ENCODE measurements around the gene ST7L.

Gene ST7L

GRCh38 chr1:112583366-112583765 lies 35.6 kb downstream of the ST7L start:
- Histone ChIP-seq H3K36me3 (0 out of 2 replicates have a peak, but pooled peaks cover 5% of the 10 kb centered on the region), H4K20me1 (no peaks in the 10 kb centered on the region), H3K9me3 (no peaks in the 10 kb centered on the region), H3K4me2 (no peak overlapping the region), H3K4me3 (no peak overlapping the region), H3K9ac (no peak overlapping the region), H3K27ac (no peak overlapping the region), H3K27me3 (no peaks in the 10 kb centered on the region), H3K4me1 (no peaks in the 10 kb centered on the region)
- TF ChIP-seq Cebpa-rat (IDR thresholded peaks at IDR 0.05) = no peak

- no peak for TF ChIP-seq Cebpa-rat (IDR thresholded peaks at IDR 0.05)
- Histone ChIP-seq H3K4me1 (no peaks in the 10 kb centered on the region), H4K20me1 (no peaks in the 10 kb centered on the region), H3K36me3 (0 out of 2 replicates have a peak, but pooled peaks cover 5% of the 10 kb centered on the region), H3K27ac (no peak overlapping the region), H3K9me3 (no peaks in the 10 kb centered on the region), H3K9ac (no peak overlapping the region), H3K4me3 (no peak overlapping the region), H3K4me2 (no peak overlapping the region), H3K27me3 (no peaks in the 10 kb centered on the region)
Measured at GRCh38 chr1:112581586-112582192, 37.3 kb downstream of the ST7L start.

GRCh38 chr1:112579801-112580510 lies 39.0 kb downstream of the ST7L start:
- Histone ChIP-seq H3K9ac (no peak overlapping the region), H3K4me3 (no peak overlapping the region), H3K4me2 (no peak overlapping the region), H3K27me3 (no peaks in the 10 kb centered on the region), H3K4me1 (no peaks in the 10 kb centered on the region), H3K9me3 (no peaks in the 10 kb centered on the region), H4K20me1 (no peaks in the 10 kb centered on the region), H3K36me3 (peaks cover 17% of the 10 kb centered on the region), H3K27ac (no peak overlapping the region)
- no peak for TF ChIP-seq Cebpa-rat (IDR thresholded peaks at IDR 0.05)

GRCh38 chr1:112576240-112576639 lies 42.7 kb downstream of the ST7L start:
- H3K27ac ChIP-seq = no peak overlapping the region
- H3K4me1 ChIP-seq = no peaks in the 10 kb centered on the region
- H3K36me3 ChIP-seq = peaks cover 40% of the 10 kb centered on the region
- no peak overlapping the region for H3K4me2 ChIP-seq
- no peaks in the 10 kb centered on the region for H4K20me1 ChIP-seq
- H3K27me3 ChIP-seq = no peaks in the 10 kb centered on the region
- no peaks in the 10 kb centered on the region for H3K9me3 ChIP-seq
- no peak for TF ChIP-seq Cebpa-rat (IDR thresholded peaks at IDR 0.05)
- no peak overlapping the region for H3K4me3 ChIP-seq
- H3K9ac ChIP-seq = no peak overlapping the region

- Histone ChIP-seq H4K20me1 (no peaks in the 10 kb centered on the region), H3K36me3 (peaks cover 40% of the 10 kb centered on the region)
Measured at GRCh38 chr1:112575154-112575804, 43.7 kb downstream of the ST7L start.

GRCh38 chr1:112565800-112566199 lies 53.1 kb downstream of the ST7L start:
- H3K4me1 ChIP-seq = no peaks in the 10 kb centered on the region
- no peak overlapping the region for H3K4me3 ChIP-seq
- no peaks in the 10 kb centered on the region for H4K20me1 ChIP-seq
- no peaks in the 10 kb centered on the region for H3K27me3 ChIP-seq
- H3K9ac ChIP-seq = no peak overlapping the region
- no peak overlapping the region for H3K4me2 ChIP-seq
- H3K9me3 ChIP-seq = no peaks in the 10 kb centered on the region
- TF ChIP-seq Cebpa-rat (IDR thresholded peaks at IDR 0.05) = no peak
- peaks cover 8% of the 10 kb centered on the region; the same call in 1 of the 2 replicates for H3K36me3 ChIP-seq
- H3K27ac ChIP-seq = no peak overlapping the region

More at GRCh38 chr1:112575154-112575804, 43.7 kb downstream of the ST7L start:
- Histone ChIP-seq H3K27ac (no peak overlapping the region), H3K4me3 (no peak overlapping the region), H3K27me3 (no peaks in the 10 kb centered on the region), H3K9ac (no peak overlapping the region), H3K9me3 (no peaks in the 10 kb centered on the region), H3K4me2 (no peak overlapping the region), H3K4me1 (no peaks in the 10 kb centered on the region)
- no peak for TF ChIP-seq Cebpa-rat (IDR thresholded peaks at IDR 0.05)

GRCh38 chr1:112564081-112564480 lies 54.9 kb downstream of the ST7L start:
- Histone ChIP-seq H3K36me3 (0 out of 2 replicates have a peak, but pooled peaks cover 8% of the 10 kb centered on the region), H4K20me1 (no peaks in the 10 kb centered on the region), H3K4me1 (no peaks in the 10 kb centered on the region), H3K27ac (no peak overlapping the region), H3K4me3 (no peak overlapping the region), H3K4me2 (no peak overlapping the region), H3K27me3 (no peaks in the 10 kb centered on the region), H3K9ac (no peak overlapping the region), H3K9me3 (no peaks in the 10 kb centered on the region)
- no peak for TF ChIP-seq Cebpa-rat (IDR thresholded peaks at IDR 0.05)

GRCh38 chr1:112563341-112563740 lies 55.6 kb downstream of the ST7L start:
- H4K20me1 ChIP-seq = no peaks in the 10 kb centered on the region
- no peak overlapping the region for H3K4me2 ChIP-seq
- no peak overlapping the region for H3K27ac ChIP-seq
- H3K4me1 ChIP-seq = no peaks in the 10 kb centered on the region
- no peaks in the 10 kb centered on the region for H3K27me3 ChIP-seq
- TF ChIP-seq Cebpa-rat (IDR thresholded peaks at IDR 0.05) = no peak
- 0 out of 2 replicates have a peak, but pooled peaks cover 8% of the 10 kb centered on the region for H3K36me3 ChIP-seq
- no peak overlapping the region for H3K4me3 ChIP-seq
- H3K9ac ChIP-seq = no peak overlapping the region
- no peaks in the 10 kb centered on the region for H3K9me3 ChIP-seq

- Histone ChIP-seq H3K27ac (no peak overlapping the region), H3K9me3 (no peaks in the 10 kb centered on the region), H3K36me3 (0 out of 2 replicates have a peak, but pooled peaks cover 4% of the 10 kb centered on the region), H3K4me1 (no peaks in the 10 kb centered on the region), H3K4me2 (no peak overlapping the region), H4K20me1 (no peaks in the 10 kb centered on the region), H3K9ac (no peak overlapping the region), H3K27me3 (no peaks in the 10 kb centered on the region), H3K4me3 (no peak overlapping the region)
- no peak for TF ChIP-seq Cebpa-rat (IDR thresholded peaks at IDR 0.05)
Measured at GRCh38 chr1:112558634-112559033, 60.3 kb downstream of the ST7L start.

GRCh38 chr1:112557385-112557784 lies 61.6 kb downstream of the ST7L start:
- Histone ChIP-seq H3K36me3 (0 out of 2 replicates have a peak, but pooled peaks cover 4% of the 10 kb centered on the region), H3K27ac (no peak overlapping the region), H3K4me2 (no peak overlapping the region), H3K27me3 (no peaks in the 10 kb centered on the region), H4K20me1 (no peaks in the 10 kb centered on the region), H3K9ac (no peak overlapping the region), H3K9me3 (no peaks in the 10 kb centered on the region), H3K4me1 (no peaks in the 10 kb centered on the region), H3K4me3 (no peak overlapping the region)
- TF ChIP-seq Cebpa-rat (IDR thresholded peaks at IDR 0.05) = no peak

All from BLaER1 (cell line).